GM18867 (cell line): ENCODE data around the gene EIF3D.
"Not testable (repeated sequence)": the region's sequence is repeated elsewhere in the genome, so short reads cannot be mapped to it uniquely, and the experiment has no call there.

ENCODE experiments used
- ATAC-seq: cut with Tn5 transposase; IDR thresholded peaks from one replicate; pipeline ENCODE4 v1.9.1; 2021; ENCODE audit warnings: mild to moderate bottlenecking, moderate library complexity; ENCODE audit not compliant: unreplicated experiment

Gene EIF3D

GRCh38 chr22:36550701-36551495, 21.9 kb upstream of the EIF3D start:
- no peak for ATAC-seq

DNA sequence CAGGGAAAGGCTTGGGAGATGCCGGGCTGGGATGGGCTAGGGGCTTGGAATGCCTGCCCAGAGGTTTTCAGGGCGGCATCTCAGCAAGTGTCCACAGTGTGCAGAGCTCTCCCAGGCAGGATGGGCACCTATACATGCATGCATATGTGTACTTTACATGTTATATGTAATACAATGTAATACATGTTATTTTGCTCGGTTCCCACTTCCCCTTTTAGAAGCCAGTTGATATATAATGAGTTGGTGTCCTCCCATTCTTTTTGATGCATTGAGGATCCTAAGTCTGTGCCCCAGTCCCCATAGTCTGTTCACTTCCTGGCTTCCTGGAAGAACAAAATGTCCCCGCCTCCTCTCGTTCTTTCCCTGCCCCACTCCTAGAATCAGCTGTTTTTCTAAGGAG, 20.1 kb upstream of the EIF3D start:
- ATAC-seq: no peak

- no peak for ATAC-seq
These were observed 19.6 kb upstream of the EIF3D start for GRCh38 chr22:36548606-36549005.

- ATAC-seq: no peak
These were observed 18.0 kb upstream of the EIF3D start for GRCh38 chr22:36546932-36547331.

DNA sequence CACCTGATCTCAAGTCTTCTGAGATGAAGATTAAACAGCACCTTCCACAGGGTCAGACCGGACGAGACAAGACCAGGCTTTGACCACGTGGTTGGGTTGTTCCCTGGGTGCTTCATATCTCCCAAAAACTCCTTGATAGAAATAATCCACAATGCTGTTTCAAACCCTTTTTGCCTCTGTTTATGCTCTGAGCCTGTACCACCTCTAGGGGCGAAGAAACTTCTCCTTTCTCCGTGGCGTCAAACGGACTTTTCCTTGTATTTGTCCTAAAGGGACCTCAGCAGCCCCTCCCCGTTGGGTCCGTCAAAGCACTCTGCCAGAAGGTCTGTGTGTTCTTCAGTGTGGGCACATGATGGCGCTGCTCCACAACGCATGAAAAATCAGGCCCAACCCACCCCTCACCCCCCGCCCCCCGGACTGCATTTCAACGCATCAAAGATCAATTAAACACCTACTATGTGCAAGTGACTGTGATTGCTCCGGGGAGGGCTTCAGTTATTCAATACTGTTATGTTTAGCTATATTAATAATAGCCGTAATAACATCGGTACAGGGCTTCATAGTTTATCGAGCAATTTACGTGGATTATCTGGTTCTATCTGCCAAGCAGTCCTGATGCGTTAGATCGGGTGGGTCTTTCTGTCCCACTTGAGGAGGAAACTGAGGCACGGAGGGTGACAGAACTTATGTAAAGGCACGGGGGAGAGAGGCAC, 17.3 kb upstream of the EIF3D start:
- no peak for ATAC-seq

DNA sequence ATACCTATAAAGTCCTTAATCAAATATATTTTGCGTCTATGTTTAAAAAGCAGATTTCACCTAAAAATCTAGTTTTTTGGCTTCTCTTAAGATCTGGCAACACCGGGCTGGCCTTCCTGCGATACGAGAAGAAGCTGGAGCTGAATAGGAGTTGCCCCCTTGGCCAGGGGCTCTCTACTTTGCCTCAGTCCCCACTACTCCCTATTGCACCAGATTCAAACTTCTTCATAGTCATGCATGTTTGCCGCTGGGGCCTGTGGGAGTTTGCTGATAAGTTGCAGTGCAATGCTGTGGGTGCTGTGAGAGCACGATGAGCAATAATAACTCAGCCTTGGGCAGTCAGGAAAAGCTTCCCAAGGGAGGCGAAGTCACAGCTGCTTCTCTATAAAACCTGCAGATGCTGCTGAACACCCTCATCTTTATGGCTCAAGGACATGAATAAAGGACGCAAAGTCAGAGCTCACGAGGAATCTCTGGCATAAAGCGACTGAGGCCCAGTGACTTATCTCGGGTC, 15.2 kb upstream of the EIF3D start:
- ATAC-seq: no peak

DNA sequence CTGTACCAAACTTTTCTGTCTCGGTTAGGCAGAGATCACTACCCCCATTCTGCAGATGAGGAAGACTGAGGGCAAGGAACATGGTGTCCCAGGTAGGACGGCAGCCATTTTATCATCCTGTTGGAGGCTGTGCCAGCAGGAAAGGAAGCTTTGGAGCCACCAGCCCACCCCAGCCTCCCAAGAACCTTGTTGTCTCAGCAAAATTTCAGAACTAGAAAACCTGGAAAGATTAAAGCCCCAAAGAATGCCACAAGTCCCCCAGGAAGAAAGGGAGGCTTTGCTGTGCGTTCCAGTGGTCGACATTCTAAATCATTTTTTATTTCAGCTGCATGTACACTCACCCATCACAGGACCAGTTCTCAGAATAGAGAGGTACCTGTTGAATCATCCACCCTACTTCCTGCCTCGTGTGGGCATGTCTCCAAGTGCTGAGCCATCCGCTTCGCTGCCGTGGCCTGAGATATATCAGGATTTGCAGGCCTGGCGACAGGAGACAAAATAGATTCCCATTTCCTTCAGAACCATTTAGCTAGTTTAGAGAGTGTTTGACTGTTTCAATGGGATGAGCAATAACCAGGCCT, 13.0 kb upstream of the EIF3D start:
- ATAC-seq: no peak

- no peak for ATAC-seq
These were observed 12.1 kb upstream of the EIF3D start for GRCh38 chr22:36540867-36541642.

GRCh38 chr22:36538529-36538928, 9.6 kb upstream of the EIF3D start:
- no peak for ATAC-seq

DNA sequence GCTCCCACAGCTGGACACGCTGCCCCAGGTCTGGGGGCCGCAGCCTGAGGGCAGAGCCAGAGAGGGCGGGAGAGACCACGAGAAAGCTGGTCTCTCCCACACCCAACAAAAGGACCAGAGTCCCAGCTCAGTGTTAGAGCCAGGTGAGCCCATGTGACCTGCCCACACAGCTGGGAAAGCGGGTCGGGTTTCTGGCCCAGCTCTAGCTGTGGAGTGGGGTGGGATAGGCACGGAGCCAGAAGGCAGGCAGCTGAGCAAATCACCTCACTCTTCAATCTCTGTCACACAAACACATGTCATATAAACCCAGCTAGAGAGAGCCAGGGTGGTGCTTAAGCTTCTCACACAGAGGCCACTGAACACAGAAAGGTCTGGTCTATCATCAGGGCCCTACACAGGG, 7.8 kb upstream of the EIF3D start:
- ATAC-seq: no peak

DNA sequence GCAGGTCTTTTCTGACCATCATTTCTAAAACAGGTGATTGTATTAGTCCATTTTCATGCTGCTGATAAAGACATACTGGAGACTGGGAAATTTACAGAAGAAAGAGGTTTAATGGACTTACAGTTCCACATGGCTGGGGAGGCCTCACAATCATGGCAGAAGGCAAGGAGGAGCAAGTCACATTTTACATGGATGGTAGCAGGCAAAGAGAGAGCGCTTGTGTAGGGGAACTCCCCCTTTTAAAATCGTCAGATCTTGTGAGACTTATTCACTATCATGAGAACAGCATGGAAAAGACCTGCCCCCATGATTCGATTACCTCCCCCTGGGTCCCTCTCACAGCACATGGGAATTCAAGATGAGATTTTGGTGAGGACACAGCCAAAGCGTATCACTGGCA, 4.4 kb upstream of the EIF3D start:
- not testable (repeated sequence) for ATAC-seq

- ATAC-seq: no peak
These were observed 3.5 kb upstream of the EIF3D start for GRCh38 chr22:36532466-36532865.

DNA sequence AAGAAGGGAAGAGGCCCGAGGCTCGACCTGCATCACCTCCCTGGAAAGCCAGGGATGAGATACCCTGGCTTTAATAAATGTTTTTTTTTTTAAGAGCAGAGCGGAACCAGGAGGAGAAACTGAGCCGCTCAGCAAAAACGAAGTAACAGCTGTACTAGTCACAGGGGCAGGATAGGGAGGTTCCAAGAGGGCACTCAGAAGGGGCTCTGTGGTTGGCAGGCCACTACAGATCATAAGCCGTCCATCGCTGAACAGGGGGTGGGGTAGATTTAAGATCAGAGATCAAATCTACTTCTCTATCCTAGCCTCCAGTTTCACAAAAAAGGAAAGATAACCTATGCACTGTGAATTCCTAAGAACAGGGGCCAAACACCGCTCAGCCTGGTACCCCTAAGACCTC, 625 bp downstream of the EIF3D start:
- ATAC-seq: no peak

DNA sequence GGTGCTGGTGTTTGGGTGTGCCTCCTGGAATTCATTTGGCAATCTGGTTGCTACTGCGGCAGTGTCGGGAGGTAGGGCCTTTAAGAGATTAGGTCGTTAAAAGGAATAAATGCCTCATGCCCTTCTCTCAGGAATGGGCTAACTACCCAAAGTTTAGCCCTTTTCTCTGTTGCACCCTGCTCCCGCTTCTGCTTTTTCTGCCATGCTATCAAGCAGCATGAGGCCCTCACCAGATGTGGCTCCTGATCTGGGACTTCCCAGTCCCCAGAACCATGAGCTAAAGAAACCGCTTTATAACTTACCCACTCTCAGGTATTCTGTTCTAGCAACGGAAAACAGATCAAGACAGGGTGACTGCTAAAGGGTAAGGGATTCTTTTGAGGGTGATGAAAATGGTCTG, 6.3 kb downstream of the EIF3D start:
- no peak for ATAC-seq

GRCh38 chr22:36520423-36520822, 8.5 kb downstream of the EIF3D start:
- ATAC-seq: no peak

DNA sequence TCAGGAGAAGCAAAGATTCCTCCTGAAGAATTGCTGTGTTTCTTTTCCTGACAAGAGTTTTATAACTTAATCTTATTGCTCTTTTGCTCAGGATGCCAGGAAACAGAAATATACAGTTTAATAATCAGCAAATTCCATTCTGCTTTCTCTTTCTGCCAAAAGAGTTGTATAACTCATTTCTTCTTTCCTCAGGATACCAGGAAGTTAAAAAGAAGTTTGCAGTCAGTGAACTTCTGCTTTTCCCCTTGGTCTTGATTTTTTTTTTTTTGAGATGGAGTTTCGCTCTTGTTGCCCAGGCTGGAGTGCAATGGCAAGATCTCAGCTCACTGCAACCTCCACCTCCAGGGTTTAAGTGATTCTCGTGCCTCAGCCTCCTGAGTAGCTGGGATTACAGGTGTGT, 9.1 kb downstream of the EIF3D start:
- ATAC-seq: not testable (repeated sequence)

DNA sequence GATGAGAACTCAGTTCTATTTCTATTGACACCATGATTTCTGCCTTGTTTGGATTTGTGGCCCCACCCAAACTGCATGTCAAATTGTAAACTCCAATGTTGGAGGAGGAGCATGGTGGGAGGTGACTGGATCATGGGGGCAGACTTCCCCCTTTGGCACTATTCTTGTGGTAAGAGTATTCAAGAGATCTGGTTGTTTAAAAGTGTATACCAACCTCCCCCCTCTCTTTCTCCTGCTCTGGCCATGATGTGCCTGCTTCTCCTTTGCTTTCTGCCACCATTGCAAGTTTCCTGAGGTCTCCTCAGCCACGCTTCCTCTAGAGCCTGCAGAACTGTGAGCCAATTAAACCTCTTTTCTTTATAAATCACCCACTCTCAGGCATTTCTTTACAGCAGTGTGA, 14.2 kb downstream of the EIF3D start:
- no peak for ATAC-seq

GRCh38 chr22:36512991-36513390, 16.0 kb downstream of the EIF3D start:
- ATAC-seq: no peak

DNA sequence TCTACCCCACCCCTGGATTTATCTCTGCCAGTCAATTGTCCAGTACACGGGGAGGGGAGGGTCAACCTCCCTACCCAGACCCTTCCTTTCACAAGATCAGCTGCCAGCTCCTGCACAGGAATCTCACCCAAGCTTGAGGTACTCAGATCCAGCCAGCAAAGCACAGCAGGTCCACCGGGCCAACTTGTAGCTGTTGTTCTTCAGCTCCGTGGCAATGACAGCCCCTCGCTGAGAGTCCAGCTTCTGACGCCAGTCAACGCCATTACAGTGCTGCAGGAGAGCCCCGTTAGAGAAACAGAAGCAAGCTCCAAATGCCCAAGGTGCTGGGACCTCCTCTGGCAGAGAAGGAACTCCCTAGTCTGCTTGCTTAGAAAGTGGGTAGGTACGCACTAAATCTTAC, 16.6 kb downstream of the EIF3D start:
- ATAC-seq: no peak

DNA sequence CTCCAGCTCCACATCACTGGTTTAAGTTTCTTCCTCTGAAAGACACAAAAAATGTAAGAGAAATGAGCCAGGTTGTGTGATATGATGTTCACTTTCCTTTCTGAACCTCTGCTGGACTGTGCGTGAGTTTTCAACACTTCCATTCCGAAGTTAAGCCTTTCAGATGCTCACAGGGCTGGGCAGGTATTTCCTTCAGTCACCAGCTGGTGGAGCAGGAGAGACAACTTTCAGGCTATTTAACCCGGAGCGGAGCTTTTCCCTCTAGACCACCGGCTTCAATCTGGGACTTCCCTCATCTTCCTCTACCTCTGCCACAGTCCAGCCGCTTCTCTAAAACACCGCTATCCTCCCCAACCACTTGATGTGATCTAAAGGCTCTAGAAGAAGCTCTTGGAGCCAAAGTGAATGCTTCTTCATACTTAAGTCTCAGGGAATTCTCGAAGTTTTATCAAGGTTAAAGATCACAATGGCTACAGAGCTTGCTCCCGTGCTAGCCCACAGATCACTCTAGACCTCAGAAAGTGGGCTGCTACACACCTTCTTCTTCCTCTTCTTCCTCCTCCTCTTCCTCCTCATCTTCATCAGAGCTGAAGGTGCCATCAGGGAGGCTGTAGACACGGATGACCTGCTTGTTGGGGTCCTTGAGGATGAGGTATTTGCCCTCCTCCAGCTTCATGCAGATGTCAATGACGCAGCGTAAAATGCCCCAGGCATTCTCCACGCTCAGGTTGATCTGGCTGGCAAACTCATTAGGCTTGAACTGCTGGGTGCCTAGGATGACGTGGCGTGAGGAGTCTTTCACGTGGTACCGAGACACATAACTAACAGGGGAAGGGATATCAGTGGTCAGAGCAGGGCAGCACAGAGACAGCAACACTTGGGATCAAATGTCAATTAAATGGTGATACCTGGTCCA, 17.7 kb downstream of the EIF3D start:
- no peak for ATAC-seq
